22Rv1 (cell line): ENCODE data around the gene P2RX3.

Experiments
- H3K27ac ChIP-seq: fragments of 450-650 bp; 2 replicates; pipeline ENCODE4 v1.5.1; 2017
- CTCF ChIP-seq: fragments of 450-650 bp; IDR thresholded peaks from 2 replicates; pipeline ENCODE4 v1.5.1; 2017; ENCODE audit warnings: mild to moderate bottlenecking
- ZFX ChIP-seq: fragments of 450-650 bp; IDR thresholded peaks from 2 replicates; pipeline ENCODE4 v1.6.1; 2017; ENCODE audit warnings: antibody characterized with exemption, borderline replicate concordance

Gene P2RX3

DNA sequence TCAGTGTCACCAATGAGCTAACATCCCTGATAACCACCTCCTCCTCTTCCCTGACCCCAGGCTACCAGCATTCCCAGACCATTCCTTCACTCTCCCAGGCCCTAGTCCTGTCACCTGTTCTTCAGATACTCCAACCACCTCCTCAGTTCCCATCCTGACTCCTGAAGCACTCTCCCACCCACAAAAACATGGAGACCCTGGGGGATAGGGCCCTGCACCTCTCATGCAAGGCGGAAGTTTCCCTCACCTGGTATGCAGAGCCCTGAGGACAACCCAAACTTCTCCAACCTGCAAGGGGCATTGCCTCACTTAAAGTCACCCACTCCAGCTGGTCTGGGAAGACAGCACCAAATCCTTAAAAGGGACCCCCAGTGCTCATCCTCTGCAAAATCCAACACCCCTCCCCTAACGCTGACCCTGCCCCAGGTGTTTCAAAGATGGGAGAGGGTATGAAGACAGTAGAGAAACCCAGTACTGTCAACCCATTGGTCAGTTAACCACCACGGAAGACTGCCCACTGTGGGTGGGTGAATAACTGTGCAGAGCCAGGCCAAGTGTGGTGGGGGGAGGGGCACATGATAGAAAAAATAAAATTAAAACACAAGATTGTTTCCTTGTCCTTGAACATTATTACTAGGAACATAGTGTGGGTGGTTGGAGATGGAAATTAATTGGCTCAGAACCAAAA is 14.8 kb upstream of the P2RX3 start:
- peak overlapping the region; percentile 98 for H3K27ac ChIP-seq
- no peak for TF ChIP-seq CTCF

- TF ChIP-seq CTCF (no peak), ZFX (no peak)
- peak overlapping the region; percentile 98 for H3K27ac ChIP-seq
Measured at GRCh38 chr11:57323855-57324153, 14.3 kb upstream of the P2RX3 start.

DNA sequence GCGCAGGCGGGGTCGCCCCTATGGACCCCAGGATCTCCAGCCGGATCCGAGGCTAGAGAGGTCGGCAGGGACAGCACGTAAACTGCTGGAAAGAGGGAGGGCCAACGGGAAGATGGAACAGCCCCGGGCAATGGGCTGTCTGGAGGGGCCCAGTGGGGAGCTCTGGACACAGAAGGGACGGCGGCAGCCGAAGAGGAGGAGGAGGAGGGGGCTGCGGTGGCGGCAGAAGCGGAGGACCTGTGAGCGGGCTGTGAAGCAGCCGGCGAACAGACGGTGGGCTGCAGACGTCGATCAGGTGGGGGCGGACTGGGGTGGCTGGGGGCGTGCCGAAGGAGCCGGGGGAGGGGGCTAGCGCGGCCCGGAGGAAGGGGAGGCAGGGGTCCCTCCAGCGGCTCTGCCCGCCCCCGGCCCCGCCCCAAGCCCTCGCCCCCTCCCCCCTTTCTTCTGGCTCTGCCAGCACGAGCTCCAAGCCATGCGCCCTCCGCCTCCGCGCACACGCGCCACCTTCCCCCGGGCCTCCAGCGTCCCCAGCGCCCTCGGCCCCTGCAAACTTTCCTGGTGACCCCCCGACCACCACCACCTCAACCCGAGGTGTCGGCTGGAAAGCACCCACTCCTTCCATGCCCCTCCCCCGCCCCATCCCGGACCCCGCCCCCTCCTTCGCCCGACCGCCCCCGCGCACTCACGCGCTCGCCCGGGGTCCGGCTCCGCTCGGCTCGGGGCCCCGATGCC is 13.8 kb upstream of the P2RX3 start:
- peak overlapping the region; percentile 98 for H3K27ac ChIP-seq
- TF ChIP-seq ZFX (no peak), CTCF (no peak)

- no peak for TF ChIP-seq ZFX
- TF ChIP-seq CTCF: no peak
- peak within 1 kb of the TSS; percentile 98 for H3K27ac ChIP-seq
Measured at GRCh38 chr11:57324886-57325734, 13.0 kb upstream of the P2RX3 start, which contains the start of gene TNKS1BP1. TNKS1BP1 (minus strand) TSS chr11:57324952; CDS start chr11:57321885, 3,067 bp downstream.

- TF ChIP-seq ZFX (no peak), CTCF (no peak)
- H3K27ac ChIP-seq: peak overlapping the region; percentile 98
Measured at GRCh38 chr11:57325735-57326048, 12.5 kb upstream of the P2RX3 start.

GRCh38 chr11:57327721-57328120 is 10.4 kb upstream of the P2RX3 start:
- H3K27ac ChIP-seq: peak overlapping the region; percentile 98; the same call in 1 of the 2 replicates
- TF ChIP-seq CTCF (no peak), ZFX (no peak)

DNA sequence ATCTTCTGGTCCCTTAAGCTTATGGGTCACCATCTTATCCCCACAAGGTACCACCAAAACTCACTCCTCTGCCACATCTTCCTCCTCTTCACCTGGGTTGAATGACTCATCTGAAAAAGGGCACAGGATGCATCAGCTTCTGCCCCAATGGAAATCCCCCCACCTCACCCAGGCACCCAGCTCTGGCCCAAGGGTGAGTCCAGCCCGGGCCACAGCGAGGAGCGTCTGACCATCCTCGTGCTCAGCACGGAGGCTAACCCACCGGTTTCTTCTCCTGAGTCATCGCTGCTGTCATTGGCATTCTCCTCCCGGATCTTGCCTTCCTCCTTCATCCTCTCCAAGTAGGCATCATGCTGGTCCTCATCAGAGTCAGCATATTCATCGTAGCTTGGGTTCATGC is 8.1 kb upstream of the P2RX3 start:
- no peak overlapping the region for H3K27ac ChIP-seq
- TF ChIP-seq CTCF: no peak
